HepG2 (cell line): ENCODE results near the gene CACNA2D3.

ENCODE experiments used
- ARHGAP35 ChIP-seq: sonication (generic); formaldehyde crosslinking; IDR thresholded peaks from 2 replicates; pipeline ENCODE4 v1.9.0; 2022; ENCODE audit warnings: mild to moderate bottlenecking, inconsistent platforms, moderate library complexity, missing genetic modification reagents, borderline replicate concordance
- ISL2 ChIP-seq: sonication (generic); formaldehyde crosslinking; IDR thresholded peaks from 2 replicates; pipeline ENCODE4 v1.5.0; 2020; ENCODE audit warnings: missing genetic modification reagents
- KDM5A ChIP-seq: fragments of 200-600 bp; sonication (generic); IDR thresholded peaks from 2 replicates; pipeline ENCODE4 v1.7.0; 2018; ENCODE audit warnings: antibody characterized with exemption, mild to moderate bottlenecking, low read length, borderline replicate concordance
- ZNF546 ChIP-seq: sonication (generic); formaldehyde crosslinking; conservative IDR thresholded peaks from 2 replicates; pipeline ENCODE4 v1.8.1; 2023; ENCODE audit warnings: mild to moderate bottlenecking, missing genetic modification reagents
- TF ChIP-seq, protein P1 (sequence below): IDR thresholded peaks from 2 replicates; pipeline ENCODE4 v1.6.1; 2018; ENCODE audit warnings: missing genetic modification reagents, mild to moderate bottlenecking, missing compliant biosample characterization
- TF ChIP-seq, protein P2 (sequence below): sonication (generic); formaldehyde crosslinking; IDR thresholded peaks from 2 replicates; pipeline ENCODE4 v1.5.0; 2020; ENCODE audit warnings: mild to moderate bottlenecking, missing genetic modification reagents, moderate library complexity
- TF ChIP-seq, protein P3 (sequence below), 2 experiments: IDR thresholded peaks; 2 replicates each; pipeline ENCODE4 v1.6.1; 2011 to 2012; ENCODE audit warnings: low read length in 2 of 2, borderline replicate concordance in 1 of 2, low read depth in 1 of 2, mild to moderate bottlenecking in 1 of 2, moderate library complexity in 1 of 2
- TF ChIP-seq, protein P4 (sequence below): sonication (generic); formaldehyde crosslinking; IDR thresholded peaks from 2 replicates; pipeline ENCODE4 v1.4.0; 2020; ENCODE audit warnings: missing genetic modification reagents, borderline replicate concordance

DNA sequence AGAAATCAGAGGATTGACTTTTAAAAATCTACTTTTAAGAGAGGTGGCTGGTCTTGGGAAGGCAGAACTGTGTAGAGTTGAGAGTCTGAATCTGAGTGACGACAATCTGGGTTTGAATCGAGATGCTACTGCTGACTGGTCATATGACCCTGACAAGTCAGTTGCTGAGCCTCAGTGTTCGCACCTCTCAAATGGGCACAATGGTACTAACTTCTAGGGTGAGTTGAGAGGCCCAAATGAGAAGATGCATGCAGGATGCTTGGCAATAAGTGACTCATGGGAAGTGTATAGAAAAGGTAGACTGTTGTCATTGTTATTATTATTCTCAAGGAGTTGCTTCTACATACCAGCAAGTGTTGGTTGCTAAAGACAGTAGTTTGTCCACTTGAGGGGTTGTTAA is 10.3 kb downstream of the CACNA2D3 start:
- TF ChIP-seq ARHGAP35 (CRISPR knock-in tag) (no peak), KDM5A (no peak), ISL2 (CRISPR knock-in tag) (no peak), ZNF546 (CRISPR knock-in tag) (no peak)
- TF ChIP-seq, protein P1, sequence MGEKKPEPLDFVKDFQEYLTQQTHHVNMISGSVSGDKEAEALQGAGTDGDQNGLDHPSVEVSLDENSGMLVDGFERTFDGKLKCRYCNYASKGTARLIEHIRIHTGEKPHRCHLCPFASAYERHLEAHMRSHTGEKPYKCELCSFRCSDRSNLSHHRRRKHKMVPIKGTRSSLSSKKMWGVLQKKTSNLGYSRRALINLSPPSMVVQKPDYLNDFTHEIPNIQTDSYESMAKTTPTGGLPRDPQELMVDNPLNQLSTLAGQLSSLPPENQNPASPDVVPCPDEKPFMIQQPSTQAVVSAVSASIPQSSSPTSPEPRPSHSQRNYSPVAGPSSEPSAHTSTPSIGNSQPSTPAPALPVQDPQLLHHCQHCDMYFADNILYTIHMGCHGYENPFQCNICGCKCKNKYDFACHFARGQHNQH = no peak
- TF ChIP-seq, protein P2, sequence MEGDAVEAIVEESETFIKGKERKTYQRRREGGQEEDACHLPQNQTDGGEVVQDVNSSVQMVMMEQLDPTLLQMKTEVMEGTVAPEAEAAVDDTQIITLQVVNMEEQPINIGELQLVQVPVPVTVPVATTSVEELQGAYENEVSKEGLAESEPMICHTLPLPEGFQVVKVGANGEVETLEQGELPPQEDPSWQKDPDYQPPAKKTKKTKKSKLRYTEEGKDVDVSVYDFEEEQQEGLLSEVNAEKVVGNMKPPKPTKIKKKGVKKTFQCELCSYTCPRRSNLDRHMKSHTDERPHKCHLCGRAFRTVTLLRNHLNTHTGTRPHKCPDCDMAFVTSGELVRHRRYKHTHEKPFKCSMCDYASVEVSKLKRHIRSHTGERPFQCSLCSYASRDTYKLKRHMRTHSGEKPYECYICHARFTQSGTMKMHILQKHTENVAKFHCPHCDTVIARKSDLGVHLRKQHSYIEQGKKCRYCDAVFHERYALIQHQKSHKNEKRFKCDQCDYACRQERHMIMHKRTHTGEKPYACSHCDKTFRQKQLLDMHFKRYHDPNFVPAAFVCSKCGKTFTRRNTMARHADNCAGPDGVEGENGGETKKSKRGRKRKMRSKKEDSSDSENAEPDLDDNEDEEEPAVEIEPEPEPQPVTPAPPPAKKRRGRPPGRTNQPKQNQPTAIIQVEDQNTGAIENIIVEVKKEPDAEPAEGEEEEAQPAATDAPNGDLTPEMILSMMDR (CRISPR knock-in tag) = no peak
- TF ChIP-seq, protein P3, sequence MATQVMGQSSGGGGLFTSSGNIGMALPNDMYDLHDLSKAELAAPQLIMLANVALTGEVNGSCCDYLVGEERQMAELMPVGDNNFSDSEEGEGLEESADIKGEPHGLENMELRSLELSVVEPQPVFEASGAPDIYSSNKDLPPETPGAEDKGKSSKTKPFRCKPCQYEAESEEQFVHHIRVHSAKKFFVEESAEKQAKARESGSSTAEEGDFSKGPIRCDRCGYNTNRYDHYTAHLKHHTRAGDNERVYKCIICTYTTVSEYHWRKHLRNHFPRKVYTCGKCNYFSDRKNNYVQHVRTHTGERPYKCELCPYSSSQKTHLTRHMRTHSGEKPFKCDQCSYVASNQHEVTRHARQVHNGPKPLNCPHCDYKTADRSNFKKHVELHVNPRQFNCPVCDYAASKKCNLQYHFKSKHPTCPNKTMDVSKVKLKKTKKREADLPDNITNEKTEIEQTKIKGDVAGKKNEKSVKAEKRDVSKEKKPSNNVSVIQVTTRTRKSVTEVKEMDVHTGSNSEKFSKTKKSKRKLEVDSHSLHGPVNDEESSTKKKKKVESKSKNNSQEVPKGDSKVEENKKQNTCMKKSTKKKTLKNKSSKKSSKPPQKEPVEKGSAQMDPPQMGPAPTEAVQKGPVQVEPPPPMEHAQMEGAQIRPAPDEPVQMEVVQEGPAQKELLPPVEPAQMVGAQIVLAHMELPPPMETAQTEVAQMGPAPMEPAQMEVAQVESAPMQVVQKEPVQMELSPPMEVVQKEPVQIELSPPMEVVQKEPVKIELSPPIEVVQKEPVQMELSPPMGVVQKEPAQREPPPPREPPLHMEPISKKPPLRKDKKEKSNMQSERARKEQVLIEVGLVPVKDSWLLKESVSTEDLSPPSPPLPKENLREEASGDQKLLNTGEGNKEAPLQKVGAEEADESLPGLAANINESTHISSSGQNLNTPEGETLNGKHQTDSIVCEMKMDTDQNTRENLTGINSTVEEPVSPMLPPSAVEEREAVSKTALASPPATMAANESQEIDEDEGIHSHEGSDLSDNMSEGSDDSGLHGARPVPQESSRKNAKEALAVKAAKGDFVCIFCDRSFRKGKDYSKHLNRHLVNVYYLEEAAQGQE (IDR thresholded peaks at IDR 0.05; ENCODE audit: borderline replicate concordance in 1 of 2, low read depth in 1 of 2, low read length in 2 of 2) = no peak
- TF ChIP-seq, protein P4, sequence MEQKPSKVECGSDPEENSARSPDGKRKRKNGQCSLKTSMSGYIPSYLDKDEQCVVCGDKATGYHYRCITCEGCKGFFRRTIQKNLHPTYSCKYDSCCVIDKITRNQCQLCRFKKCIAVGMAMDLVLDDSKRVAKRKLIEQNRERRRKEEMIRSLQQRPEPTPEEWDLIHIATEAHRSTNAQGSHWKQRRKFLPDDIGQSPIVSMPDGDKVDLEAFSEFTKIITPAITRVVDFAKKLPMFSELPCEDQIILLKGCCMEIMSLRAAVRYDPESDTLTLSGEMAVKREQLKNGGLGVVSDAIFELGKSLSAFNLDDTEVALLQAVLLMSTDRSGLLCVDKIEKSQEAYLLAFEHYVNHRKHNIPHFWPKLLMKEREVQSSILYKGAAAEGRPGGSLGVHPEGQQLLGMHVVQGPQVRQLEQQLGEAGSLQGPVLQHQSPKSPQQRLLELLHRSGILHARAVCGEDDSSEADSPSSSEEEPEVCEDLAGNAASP = no peak
